HG02840 (cell line): Measurements from ENCODE around the gene PTPN6.
"Not testable (repeated sequence)": the region's sequence is repeated elsewhere in the genome, so short reads cannot be mapped to it uniquely, and the experiment has no call there.

Experiments used
- ATAC-seq: cut with Tn5 transposase; IDR thresholded peaks from one replicate; pipeline ENCODE4 v1.9.1; 2021; ENCODE audit warnings: mild to moderate bottlenecking, moderate library complexity, moderate number of reproducible peaks; ENCODE audit not compliant: unreplicated experiment, low FRiP score

PTPN6 gene

DNA sequence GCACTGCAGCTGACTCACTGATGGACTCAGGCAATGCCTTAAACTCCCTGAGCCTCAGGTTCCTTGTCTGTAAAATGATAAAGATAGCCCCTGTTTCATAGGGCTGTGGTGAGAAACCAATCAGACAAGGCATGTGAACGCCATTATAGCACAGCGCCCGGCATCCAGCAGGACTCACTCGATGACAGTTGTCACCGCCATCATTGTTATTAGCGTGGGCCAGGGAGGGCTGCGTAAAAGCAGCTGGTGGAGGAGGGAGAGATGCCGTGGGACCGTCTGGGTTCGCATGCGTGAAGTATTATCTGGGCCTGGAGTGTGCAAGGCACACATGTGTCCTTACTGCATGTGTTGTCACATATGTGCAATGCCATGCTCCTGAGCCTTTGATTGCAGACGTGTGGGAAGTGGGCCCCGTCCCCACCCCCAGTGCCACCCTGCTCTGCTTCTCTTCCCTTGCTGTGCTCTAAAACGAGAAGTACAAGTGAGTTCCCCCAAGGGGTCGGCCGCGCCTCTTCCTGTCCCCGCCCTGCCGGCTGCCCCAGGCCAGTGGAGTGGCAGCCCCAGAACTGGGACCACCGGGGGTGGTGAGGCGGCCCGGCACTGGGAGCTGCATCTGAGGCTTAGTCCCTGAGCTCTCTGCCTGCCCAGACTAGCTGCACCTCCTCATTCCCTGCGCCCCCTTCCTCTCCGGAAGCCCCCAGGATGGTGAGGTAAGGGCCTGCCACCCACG, at the start of gene PTPN6:
Gene PTPN6 (plus strand): TSS at position 546 of the 730 bp plus-strand sequence. CDS start 157 bp downstream, at position 703.
- no peak for ATAC-seq

GRCh38 chr12:6902448-6902847, 48.7 kb upstream of the PTPN6 start:
- no peak for ATAC-seq

- ATAC-seq, result no peak
These were observed 47.4 kb upstream of the PTPN6 start for GRCh38 chr12:6903722-6904121.

- ATAC-seq, result peak; percentile 86
These were observed 46.6 kb upstream of the PTPN6 start, which contains the start of gene LRRC23 for GRCh38 chr12:6904280-6905276. Gene LRRC23 (plus strand): TSS chr12:6904822. CDS start chr12:6905634, 812 bp downstream.

GRCh38 chr12:6905414-6906040, 45.6 kb upstream of the PTPN6 start:
- ATAC-seq, result no peak

DNA sequence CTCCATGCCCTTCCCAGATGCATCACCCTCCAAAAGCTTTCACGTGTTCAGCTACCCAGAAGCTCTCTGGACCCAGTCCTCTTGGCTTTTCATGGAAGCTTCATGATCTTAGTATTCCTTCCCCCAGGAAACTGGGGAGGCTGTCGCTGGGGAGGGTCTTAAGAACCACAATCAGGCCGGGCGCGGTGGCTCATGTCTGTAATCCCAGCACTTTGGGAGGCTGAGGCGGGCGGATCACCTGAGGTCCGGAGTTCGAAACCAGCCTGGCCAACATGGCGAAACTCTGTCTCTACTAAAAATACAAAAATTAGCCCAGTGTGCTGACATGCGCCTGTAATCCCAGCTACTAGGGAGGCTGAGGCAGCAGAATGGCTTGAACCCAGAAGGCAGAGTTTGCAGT, 43.0 kb upstream of the PTPN6 start:
- not testable (repeated sequence) for ATAC-seq

- no peak for ATAC-seq
These were observed 41.6 kb upstream of the PTPN6 start for GRCh38 chr12:6909421-6910145.

DNA sequence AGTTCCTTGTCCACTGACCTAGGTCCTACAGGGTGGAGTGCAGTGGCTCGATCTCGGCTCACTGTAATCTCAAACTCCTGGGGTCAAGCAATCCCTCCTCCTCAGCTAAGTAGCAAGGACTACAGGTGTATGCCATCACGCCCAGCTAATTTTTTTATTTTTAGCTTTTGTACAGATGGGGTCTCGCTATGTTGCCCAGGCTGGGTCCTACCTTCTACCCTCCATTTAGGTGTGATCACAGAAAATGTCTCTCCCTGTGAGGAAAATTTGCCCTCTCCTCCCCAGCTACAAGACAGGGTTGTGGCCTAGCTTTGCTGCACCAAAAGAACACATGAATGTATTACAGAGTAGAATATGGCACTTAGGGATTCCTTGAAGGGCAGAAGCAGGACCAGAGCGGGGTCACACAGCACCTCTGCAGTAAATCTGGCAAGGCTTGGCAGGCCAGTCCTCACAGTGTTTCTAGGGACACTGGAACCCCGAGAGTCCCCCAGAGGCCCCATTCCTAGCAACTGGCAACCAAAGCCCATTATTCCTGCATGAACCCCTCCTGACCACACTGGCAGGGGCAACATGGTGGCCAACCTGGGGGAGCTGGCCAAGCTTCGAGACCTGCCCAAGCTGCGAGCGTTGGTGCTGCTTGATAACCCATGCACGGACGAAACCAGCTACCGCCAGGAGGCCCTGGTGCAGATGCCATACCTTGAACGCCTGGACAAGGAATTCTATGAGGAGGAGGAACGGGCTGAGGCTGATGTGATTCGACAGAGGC, 38.8 kb upstream of the PTPN6 start:
- no peak for ATAC-seq

DNA sequence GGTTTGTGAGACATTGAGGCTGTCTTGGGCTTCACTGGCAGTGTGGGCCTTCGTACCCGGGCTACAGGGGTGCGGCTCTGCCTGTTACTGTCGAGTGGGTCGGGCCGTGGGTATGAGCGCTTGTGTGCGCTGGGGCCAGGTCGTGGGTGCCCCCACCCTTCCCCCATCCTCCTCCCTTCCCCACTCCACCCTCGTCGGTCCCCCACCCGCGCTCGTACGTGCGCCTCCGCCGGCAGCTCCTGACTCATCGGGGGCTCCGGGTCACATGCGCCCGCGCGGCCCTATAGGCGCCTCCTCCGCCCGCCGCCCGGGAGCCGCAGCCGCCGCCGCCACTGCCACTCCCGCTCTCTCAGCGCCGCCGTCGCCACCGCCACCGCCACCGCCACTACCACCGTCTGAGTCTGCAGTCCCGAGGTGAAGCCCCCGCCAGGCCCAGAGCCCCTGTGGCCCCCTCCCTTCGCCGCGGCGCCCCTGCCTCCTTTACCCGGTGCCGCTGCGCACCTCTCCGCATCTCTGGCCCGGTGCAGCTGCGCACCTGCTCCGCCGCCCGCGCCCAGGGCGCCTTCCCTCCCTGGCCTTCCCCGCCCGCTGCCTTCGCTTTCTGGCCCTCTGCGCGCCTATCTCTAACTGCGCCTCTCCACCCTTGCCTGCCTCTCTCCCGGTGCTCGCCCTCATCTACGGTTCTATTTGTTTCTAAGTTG, 36.8 kb upstream of the PTPN6 start, which contains the start of gene ENO2:
Gene ENO2 (plus strand): TSS at position 335 of the 701 bp plus-strand sequence. CDS start 1,253 bp downstream, outside the sequence.
- ATAC-seq, result peak; percentile 53

DNA sequence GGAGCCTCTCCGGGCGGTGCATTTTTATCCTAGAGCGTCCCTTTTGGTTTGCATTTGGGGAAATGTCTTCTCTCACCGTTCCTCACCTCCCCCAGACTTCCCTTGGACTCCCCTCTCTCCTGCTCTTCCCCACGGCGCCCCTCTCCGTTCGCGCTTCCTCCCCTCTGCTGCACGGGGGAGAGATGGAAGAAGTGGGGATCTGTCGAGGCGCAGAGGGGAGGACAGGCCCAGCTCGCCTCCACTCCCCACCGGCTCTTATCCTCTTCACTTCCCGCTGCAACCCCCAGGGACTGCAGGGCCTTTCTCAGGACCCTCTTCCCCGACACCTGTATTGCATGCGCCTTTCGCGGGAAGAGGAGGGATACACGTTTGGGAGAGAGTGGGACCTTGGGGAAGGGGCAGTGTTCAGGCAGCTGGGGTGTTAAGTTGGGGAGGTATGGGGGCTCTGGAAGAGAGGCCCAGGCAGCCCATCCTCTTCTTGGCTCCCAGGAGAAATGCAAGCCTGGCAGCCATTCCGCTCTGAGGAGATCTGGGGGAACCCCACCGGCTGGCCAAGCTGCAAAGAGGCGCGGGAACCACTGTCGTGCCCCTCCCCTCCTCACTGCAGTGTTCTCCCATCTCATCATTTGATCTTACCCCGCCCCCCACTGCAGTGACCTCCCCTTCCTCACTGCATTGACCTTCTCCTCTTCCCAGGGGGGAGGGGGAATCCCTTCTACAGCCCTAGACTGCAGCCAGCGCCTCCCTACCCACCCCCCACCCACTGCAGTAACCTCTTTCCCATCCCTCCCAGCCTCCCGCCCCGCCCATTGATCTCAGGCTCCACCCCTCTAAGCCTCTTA, 36.0 kb upstream of the PTPN6 start:
- no peak for ATAC-seq

DNA sequence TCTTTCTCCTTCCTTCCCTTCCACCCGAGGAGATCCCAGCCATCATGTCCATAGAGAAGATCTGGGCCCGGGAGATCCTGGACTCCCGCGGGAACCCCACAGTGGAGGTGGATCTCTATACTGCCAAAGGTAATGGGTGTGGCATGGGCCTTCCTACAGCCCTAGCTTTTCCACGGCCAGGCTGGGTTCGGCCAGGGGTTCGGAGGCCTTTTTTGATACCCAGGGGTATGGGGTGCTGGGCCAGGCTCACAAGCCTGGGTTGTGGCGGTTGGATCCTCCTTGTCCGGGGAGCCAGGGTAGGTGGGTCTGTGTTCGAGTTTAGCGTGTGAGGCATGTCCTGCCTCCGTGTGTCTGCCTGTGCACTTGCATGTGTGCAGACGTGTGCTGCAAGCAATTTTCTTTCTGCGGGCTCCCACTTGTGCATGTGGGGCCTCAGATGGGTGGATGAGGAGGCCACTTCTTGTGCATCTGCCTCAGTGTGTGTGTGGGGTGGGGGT, 35.3 kb upstream of the PTPN6 start:
- ATAC-seq, result no peak

GRCh38 chr12:6916426-6917200, 34.5 kb upstream of the PTPN6 start:
- no peak for ATAC-seq

DNA sequence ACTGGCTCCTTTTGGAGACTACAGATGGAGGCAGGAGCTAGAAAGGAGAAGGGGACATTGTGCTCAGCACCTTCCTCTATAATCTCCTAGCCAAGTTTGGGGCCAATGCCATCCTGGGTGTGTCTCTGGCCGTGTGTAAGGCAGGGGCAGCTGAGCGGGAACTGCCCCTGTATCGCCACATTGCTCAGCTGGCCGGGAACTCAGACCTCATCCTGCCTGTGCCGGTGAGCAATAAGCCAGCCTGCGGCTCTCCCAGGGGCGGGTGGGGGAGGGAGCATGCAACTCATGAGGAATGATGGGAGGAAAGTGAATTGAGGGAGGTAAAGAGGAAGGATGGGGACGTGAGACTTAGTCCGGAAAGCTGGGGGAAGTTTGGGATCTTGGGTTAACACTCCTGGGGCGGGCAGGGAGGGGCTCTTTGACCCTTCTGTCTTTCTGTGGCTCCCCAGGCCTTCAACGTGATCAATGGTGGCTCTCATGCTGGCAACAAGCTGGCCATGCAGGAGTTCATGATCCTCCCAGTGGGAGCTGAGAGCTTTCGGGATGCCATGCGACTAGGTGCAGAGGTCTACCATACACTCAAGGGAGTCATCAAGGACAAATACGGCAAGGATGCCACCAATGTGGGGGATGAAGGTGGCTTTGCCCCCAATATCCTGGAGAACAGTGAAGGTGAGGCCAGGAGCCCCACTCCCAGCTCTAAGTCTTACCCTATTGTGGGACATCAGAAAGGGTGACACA, 33.5 kb upstream of the PTPN6 start:
- ATAC-seq, result no peak

DNA sequence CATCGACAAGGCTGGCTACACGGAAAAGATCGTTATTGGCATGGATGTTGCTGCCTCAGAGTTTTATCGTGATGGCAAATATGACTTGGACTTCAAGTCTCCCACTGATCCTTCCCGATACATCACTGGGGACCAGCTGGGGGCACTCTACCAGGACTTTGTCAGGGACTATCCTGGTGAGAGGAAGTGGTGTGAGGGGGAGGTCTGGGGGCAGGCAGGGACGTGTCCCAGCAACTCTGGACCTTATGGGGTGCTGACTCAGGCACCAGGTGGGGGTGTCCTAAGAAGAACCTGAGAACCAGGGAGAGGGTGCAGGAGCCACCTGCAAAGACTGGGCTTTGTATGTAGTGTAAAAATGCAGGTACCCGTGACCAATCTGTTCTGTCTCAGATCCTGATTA, 31.6 kb upstream of the PTPN6 start:
- ATAC-seq, result no peak

GRCh38 chr12:6921539-6921938, 29.6 kb upstream of the PTPN6 start:
- no peak for ATAC-seq
